Suprapubic skin (tissue), 4 donors: ENCODE measurements around the gene ADGRB3.

Experiments
- CTCF ChIP-seq, 2 donors: fragments of 200-600 bp in 1 of 2; fragments of 450-650 bp in 1 of 2; sonication (generic) in 1 of 2; IDR thresholded peaks; one replicate each; pipeline ENCODE4 v1.5.1; 2016 to 2019; ENCODE audit warnings: antibody characterized with exemption in 2 of 2, mild to moderate bottlenecking in 1 of 2, moderate library complexity in 1 of 2
- POLR2A ChIP-seq, 2 donors: fragments of 450-650 bp; IDR thresholded peaks; one replicate each; pipeline ENCODE4 v1.6.1; 2017; ENCODE audit warnings: antibody characterized with exemption in 2 of 2, mild to moderate bottlenecking in 2 of 2, moderate library complexity in 2 of 2
- POLR2AphosphoS5 ChIP-seq, 3 donors: sonication (generic); formaldehyde crosslinking; IDR thresholded peaks; one replicate each; pipeline ENCODE4 v1.6.1; 2017; ENCODE audit warnings: antibody characterized with exemption in 3 of 3

GRCh38 chr6:68653074-68653705 lies 18.1 kb downstream of the ADGRB3 start:
- no peak for TF ChIP-seq POLR2AphosphoS5 (IDR thresholded peaks at IDR 0.05)
- TF ChIP-seq CTCF (IDR thresholded peaks at IDR 0.05) = no peak
- no peak for TF ChIP-seq POLR2A (IDR thresholded peaks at IDR 0.05)
